Suppressor macrophage (primary cell): ENCODE measurements around the gene IDH1.

Experiments used
- DNase-seq, 4 experiments: peaks; one replicate each; pipeline ENCODE4 v3.0.0-alpha.2; 2020 to 2022

The IDH1 gene

DNA sequence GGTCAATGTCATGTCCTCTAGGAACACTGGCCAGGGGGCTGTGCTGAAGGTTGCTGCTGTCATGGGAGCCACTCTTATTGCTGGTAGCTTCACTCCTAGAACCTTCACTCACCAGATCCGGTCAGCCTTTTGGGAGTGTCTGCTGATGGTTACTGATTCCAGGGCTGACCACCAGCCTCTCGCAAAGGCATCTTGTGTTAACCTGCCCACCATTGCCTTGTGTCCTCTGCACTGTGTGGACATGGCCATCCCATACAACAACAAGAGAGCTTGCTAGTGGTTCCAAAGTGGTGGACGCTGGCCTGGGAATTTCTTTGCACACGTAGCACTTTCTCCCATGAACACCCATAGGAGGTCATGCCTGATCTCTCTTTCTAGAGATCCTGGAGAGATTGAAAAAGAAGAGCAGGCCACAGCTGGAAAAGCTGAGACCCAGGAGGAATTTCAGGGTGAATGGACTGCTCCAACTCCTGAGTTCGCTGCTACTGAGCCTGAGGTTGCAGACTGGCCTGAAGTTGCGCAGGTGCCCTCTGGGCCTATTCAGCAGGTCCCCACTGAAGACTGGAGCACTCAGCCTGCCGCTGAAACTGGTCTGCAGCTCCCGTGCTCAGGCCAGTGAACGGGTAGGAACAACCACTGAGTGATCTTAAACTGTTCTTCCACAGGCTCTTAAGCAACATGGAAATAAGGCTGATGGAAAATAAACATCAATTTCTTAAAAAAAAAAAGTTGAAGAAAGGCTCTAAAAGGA is 46.4 kb downstream of the IDH1 start:
- no peak for DNase-seq

DNA sequence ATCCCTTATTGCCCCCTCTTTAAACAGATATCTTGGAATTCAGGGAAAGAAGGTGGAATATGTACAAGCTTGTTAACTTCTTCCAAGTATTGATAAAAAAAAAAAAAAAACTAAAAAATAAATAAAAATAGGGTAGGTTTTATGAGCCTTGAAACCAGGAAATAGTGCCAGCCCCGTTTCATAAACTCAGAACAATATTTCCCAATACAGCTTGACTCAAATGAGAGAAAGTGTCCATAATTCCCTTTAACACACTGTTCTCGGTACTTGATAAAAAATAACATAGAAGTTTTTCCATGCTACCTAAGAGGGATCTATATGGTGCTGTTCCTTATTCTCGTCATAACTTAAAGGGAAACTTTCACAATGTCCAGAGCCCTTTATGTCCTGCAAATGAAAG is 47.1 kb downstream of the IDH1 start:
- DNase-seq: peak in 1 of 4 experiments; percentile 13

DNA sequence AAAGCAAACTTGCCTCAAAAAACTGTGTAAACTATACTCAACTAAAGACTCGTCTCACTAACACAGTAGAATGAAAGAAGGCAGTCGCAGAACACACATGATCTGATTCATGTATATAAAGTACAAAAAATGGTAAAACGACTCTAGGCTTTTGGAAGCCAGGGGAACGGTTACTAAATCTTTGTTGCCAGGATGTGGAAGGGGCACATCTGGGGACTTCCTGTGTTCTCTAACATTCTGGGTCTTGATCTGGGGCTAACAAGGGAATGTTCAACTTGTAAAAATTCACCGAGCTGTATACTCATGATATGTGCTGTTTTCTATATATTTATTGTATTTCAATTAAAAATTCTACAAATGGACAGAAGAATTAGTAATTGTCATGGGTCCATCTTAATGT is 50.7 kb downstream of the IDH1 start:
- DNase-seq: no peak

DNA sequence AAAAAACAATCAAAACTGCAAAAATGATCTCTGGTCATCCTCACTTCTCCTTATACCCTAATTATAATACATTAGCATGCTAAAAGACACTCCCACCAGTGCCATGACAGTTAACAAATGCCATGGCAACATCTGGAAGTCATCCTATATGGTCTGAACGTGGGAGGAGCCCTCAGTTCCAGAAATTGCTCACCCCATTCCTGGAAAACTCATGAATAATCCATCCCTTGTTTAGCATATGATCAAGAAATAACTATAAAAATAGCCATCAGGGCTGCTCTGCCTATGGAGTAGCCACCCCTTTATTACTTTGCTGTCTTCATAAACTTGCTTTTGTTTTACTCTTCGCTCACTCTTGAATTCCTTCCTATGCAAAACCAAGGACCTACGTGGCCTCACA is 59.3 kb downstream of the IDH1 start:
- DNase-seq: no peak

DNA sequence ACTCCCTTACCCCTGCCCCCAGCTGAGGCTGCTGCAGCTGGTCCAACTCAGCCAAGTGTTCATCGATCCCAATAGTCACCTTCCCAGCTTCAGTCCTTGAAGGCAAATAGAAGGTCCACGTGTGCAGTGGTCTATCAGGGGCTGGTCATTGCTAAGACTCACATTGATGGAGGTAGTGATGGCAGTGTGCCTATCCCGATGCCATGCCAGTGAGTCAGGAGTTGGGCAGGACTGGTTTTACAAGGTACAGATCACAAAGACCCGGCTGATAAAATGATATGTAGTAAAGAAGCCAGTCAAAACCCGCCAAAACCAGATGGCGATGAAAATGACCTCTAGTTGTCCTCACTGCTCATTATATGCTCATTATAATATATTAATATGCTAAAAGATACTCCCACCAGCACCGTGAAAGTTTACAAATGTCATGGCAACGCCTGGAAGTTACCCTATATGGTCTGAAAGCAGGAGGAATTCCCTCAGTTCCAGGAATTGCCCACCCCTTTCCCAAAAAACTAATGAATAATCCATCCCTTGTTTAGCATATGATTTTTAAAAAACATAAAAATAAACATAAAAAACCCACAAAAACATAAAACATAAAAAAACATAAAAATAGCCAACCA is 62.1 kb downstream of the IDH1 start:
- DNase-seq: no peak

DNA sequence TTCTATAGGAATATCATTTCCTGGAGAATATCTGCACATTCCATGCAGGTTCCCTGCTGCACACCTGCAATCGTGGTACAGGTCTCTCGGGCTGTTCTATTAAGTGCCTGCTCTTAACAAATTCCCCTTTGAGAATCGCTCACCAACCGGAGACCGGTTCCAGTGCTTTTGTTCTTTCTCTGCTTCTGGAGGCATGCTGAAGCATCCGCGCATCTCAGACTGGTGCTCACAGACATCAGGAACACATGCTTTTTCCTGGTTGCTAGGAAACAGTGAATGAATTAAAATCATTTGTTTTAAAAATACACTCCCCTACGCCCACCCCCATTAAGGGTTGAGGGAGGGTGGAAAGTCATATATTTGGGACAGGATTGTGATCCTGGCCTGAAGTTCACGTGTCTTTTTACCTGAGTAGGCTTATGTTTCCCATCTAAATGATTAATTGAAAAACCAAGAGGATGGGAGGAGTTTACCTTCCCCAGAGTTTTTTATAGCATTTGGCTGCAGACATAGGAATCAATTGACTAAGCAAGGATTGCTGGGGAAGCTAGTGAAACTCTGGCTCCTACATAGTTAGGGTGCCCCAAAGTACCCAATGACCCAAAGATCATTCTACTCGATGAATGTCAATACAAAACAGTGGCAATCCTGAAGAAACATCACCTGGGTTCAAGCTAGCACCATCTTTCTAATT is 64.9 kb downstream of the IDH1 start, which contains the start of gene C2orf80:
Gene C2orf80 (minus strand): TSS at position 221 of the 694 bp plus-strand sequence. CDS start 3,044 bp downstream, outside the sequence.
- DNase-seq: no peak

DNA sequence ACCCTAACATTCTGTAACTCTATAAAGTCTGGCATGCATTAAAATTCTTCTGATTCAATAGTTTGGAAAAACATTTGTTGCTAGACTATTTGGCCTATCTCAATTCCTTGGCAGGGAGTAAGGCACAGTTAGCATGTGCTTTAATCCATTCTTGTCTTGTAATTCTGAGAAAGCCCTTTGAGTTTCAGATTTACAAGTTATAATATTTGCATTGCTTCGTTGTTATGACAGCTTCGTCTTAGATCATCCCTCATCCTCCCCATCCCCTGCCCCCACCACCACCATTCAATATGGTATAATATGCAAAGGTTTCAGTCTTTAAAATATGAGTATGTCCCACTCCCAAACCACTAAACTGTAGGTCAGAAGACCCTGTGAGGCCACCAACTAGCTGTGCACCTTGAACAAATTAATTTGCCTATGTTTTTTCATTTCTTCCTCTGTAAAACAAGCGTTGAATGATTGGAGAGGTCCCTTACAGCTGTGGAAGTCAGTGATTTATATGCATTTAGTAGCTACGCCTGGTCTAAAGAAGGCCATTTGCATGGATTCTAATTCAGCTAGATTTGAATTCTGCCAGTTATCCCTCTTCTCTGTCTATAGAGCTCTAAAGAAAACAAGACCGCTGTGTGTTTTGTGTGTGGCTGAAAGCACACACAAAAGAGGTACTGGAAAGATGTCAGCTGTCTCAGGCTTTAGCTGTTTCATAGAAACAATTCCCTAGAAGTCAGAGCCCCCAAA is 65.6 kb downstream of the IDH1 start:
- no peak for DNase-seq

DNA sequence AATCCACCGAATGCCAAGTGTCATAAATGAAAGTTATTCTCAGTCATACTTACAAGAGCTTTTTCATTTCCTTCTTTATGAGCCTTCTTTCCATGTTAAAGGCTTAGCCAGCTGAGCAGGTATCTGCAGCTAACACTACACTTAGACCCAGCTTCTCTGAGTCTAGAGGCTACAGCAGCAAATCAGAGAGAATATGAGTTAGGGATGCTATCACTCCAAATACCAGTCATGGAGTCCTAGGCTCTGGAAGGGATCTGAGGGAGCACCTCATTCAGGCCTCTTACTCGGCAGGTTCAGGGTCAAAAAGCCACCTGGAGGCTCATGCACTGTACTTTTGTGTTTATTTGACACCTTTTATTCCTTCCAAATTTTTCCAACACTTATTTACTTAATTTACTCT is 68.0 kb downstream of the IDH1 start:
- DNase-seq: no peak

DNA sequence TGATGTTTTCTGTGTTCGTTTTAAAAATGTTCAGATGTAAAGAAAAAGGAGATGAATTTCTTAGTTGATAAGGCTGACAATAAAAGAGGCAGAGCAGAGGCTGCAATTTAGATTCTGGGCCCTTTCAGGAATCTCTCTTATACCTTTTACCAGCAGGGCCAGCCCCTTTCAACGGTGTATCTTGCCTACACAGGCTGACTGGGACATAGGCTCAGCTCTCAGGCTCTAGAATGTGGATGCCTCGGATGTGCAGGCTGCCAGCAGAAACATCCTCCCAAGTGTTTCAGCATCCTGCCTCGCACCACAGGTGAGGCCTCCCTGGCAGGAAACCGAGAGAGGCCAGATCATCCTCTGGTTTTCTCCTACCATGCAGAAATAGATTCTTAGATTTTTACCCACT is 68.4 kb downstream of the IDH1 start:
- no peak for DNase-seq
